GM21529 (cell line): ENCODE measurements around the gene TIGD6.

Experiments used
- ATAC-seq: cut with Tn5 transposase; IDR thresholded peaks from one replicate; pipeline ENCODE4 v1.9.1; 2021; ENCODE audit not compliant: unreplicated experiment

Gene TIGD6

GRCh38 chr5:150017226-150018005 is 17.0 kb upstream of the TIGD6 start:
- no peak for ATAC-seq

GRCh38 chr5:150016537-150016936 is 16.1 kb upstream of the TIGD6 start:
- ATAC-seq, result no peak

GRCh38 chr5:150015415-150015814 is 15.0 kb upstream of the TIGD6 start:
- no peak for ATAC-seq

- ATAC-seq, result no peak
Measured at GRCh38 chr5:150014456-150014855, 14.0 kb upstream of the TIGD6 start.

GRCh38 chr5:150013931-150014330 is 13.5 kb upstream of the TIGD6 start:
- ATAC-seq, result no peak

GRCh38 chr5:150009671-150010387 is 9.4 kb upstream of the TIGD6 start:
- no peak for ATAC-seq

- no peak for ATAC-seq
Measured at GRCh38 chr5:150007050-150007449, 6.6 kb upstream of the TIGD6 start.

- no peak for ATAC-seq
Measured at GRCh38 chr5:150006318-150006717, 5.9 kb upstream of the TIGD6 start.

- peak; percentile 63 for ATAC-seq
Measured at GRCh38 chr5:150001660-150002486, 1.4 kb upstream of the TIGD6 start.

GRCh38 chr5:150000990-150001659 is 671 bp upstream of the TIGD6 start:
- ATAC-seq, result peak; percentile 20

GRCh38 chr5:149999866-150000255 is 593 bp downstream of the TIGD6 start:
- ATAC-seq, result no peak

- no peak for ATAC-seq
Measured at GRCh38 chr5:149999359-149999758, 1.1 kb downstream of the TIGD6 start.

- no peak for ATAC-seq
Measured at GRCh38 chr5:149998281-149998680, 2.2 kb downstream of the TIGD6 start.

- no peak for ATAC-seq
Measured at GRCh38 chr5:149996205-149996890, 4.1 kb downstream of the TIGD6 start.

- ATAC-seq, result no peak
Measured at GRCh38 chr5:149995385-149996204, 4.9 kb downstream of the TIGD6 start.

- no peak for ATAC-seq
Measured at GRCh38 chr5:149993471-149993870, 7.0 kb downstream of the TIGD6 start.

GRCh38 chr5:149990518-149991376 is 9.7 kb downstream of the TIGD6 start:
- peak; percentile 87 for ATAC-seq

GRCh38 chr5:149988126-149988525 is 12.3 kb downstream of the TIGD6 start:
- no peak for ATAC-seq

GRCh38 chr5:149982505-149982904 is 17.9 kb downstream of the TIGD6 start:
- no peak for ATAC-seq
